Central memory CD4-positive, alpha-beta T cell (primary cell): ENCODE results near the gene RPS6KA2.
"Not testable (repeated sequence)": the region's sequence is repeated elsewhere in the genome, so short reads cannot be mapped to it uniquely, and the experiment has no call there.

ENCODE experiments used
- DNase-seq: peaks from one replicate; pipeline ENCODE4 v3.0.0; 2022

Gene RPS6KA2

GRCh38 chr6:166544296-166544605 is 82.8 kb downstream of the RPS6KA2 start:
- DNase-seq, result no peak

- DNase-seq, result no peak
Observed at GRCh38 chr6:166543603-166544295, 83.3 kb downstream of the RPS6KA2 start.

GRCh38 chr6:166542580-166542912 is 84.5 kb downstream of the RPS6KA2 start:
- no peak for DNase-seq

- DNase-seq, result peak; percentile 25
Observed at GRCh38 chr6:166541876-166542579, 85.0 kb downstream of the RPS6KA2 start.

GRCh38 chr6:166541366-166541765 is 85.7 kb downstream of the RPS6KA2 start:
- no peak for DNase-seq

- DNase-seq, result peak; percentile 72
Observed at GRCh38 chr6:166540631-166541331, 86.3 kb downstream of the RPS6KA2 start.

- no peak for DNase-seq
Observed at GRCh38 chr6:166539543-166539942, 87.5 kb downstream of the RPS6KA2 start.

- not testable (repeated sequence) for DNase-seq
Observed at GRCh38 chr6:166539011-166539385, 88.1 kb downstream of the RPS6KA2 start.

GRCh38 chr6:166538297-166539010 is 88.6 kb downstream of the RPS6KA2 start:
- no peak for DNase-seq

- no peak for DNase-seq
Observed at GRCh38 chr6:166534658-166535406, 92.2 kb downstream of the RPS6KA2 start.

- DNase-seq, result no peak
Observed at GRCh38 chr6:166533205-166533824, 93.7 kb downstream of the RPS6KA2 start.

- DNase-seq, result no peak
Observed at GRCh38 chr6:166532302-166532701, 94.7 kb downstream of the RPS6KA2 start.

GRCh38 chr6:166530211-166531095 is 96.6 kb downstream of the RPS6KA2 start:
- DNase-seq, result no peak

- DNase-seq, result no peak
Observed at GRCh38 chr6:166529586-166529985, 97.5 kb downstream of the RPS6KA2 start.

- not testable (repeated sequence) for DNase-seq
Observed at GRCh38 chr6:166529058-166529457, 98.0 kb downstream of the RPS6KA2 start.

- DNase-seq, result no peak
Observed at GRCh38 chr6:166527849-166528248, 99.2 kb downstream of the RPS6KA2 start.

GRCh38 chr6:166526937-166527336 is 100.1 kb downstream of the RPS6KA2 start:
- DNase-seq, result no peak

- no peak for DNase-seq
Observed at GRCh38 chr6:166525567-166525966, 101.5 kb downstream of the RPS6KA2 start.

GRCh38 chr6:166523782-166524559 is 103.1 kb downstream of the RPS6KA2 start:
- no peak for DNase-seq
